DMS79 (cell line): ENCODE results near the gene SHMT2.

Experiments used
- DNase-seq: peaks from one replicate; lab custom pipeline; 2025; lab: John Stamatoyannopoulos, UW

SHMT2 gene

GRCh38 chr12:57215065-57215464, 14.4 kb upstream of the SHMT2 start:
- DNase-seq: no peak

- DNase-seq: no peak
Observed at GRCh38 chr12:57215668-57216013, 13.9 kb upstream of the SHMT2 start.

GRCh38 chr12:57216014-57216911, 13.2 kb upstream of the SHMT2 start, which contains the start of gene NXPH4:
Gene NXPH4, plus strand, starts transcription at chr12:57216794. Its CDS starts 176 bp downstream, at chr12:57216970.
- DNase-seq: no peak

- peak; percentile 19 for DNase-seq
Observed at GRCh38 chr12:57216921-57217879, 12.3 kb upstream of the SHMT2 start.

GRCh38 chr12:57218030-57218853, 11.3 kb upstream of the SHMT2 start:
- DNase-seq: no peak

- DNase-seq: no peak
Observed at GRCh38 chr12:57219205-57219992, 10.1 kb upstream of the SHMT2 start.

GRCh38 chr12:57219993-57220754, 9.3 kb upstream of the SHMT2 start:
- DNase-seq: no peak

GRCh38 chr12:57220770-57221168, 8.7 kb upstream of the SHMT2 start:
- DNase-seq: no peak

- DNase-seq: no peak
Observed at GRCh38 chr12:57221169-57221917, 8.2 kb upstream of the SHMT2 start.

GRCh38 chr12:57222286-57223190, 7.0 kb upstream of the SHMT2 start:
- no peak for DNase-seq

GRCh38 chr12:57223191-57224165, 6.0 kb upstream of the SHMT2 start:
- no peak for DNase-seq

GRCh38 chr12:57224278-57224972, 5.1 kb upstream of the SHMT2 start:
- DNase-seq: no peak

GRCh38 chr12:57224973-57225679, 4.4 kb upstream of the SHMT2 start:
- DNase-seq: peak; percentile 20

- DNase-seq: no peak
Observed at GRCh38 chr12:57225680-57226210, 3.8 kb upstream of the SHMT2 start.

- no peak for DNase-seq
Observed at GRCh38 chr12:57226588-57227314, 2.8 kb upstream of the SHMT2 start.
